ENCODE results near the gene FAU.

DNA sequence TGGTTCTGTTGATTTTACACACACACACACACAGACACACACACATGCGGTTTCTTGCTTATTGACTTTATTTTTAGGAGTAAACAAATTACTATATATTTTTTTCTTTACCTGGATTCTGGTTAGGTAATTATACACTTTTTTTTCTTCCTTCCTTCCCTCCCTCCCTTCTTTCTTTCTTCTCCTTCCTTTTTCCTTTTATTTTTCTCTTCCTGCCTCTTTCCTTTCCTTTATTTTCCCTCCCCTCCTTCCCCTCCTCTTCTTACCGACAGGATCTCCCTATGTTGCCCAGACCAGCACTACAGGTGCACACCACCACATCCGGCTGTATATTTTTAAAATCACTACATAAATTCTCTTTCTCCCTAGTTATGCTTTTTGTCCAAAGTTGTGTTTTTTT lies 45.0 kb upstream of the FAU start:
- TF ChIP-seq POLR2A (IDR thresholded peaks at IDR 0.05) (no peak), POLR2AphosphoS5 (IDR thresholded peaks at IDR 0.05) (no peak), EP300 (IDR thresholded peaks at IDR 0.05) (no peak)
- TF ChIP-seq, protein P1, sequence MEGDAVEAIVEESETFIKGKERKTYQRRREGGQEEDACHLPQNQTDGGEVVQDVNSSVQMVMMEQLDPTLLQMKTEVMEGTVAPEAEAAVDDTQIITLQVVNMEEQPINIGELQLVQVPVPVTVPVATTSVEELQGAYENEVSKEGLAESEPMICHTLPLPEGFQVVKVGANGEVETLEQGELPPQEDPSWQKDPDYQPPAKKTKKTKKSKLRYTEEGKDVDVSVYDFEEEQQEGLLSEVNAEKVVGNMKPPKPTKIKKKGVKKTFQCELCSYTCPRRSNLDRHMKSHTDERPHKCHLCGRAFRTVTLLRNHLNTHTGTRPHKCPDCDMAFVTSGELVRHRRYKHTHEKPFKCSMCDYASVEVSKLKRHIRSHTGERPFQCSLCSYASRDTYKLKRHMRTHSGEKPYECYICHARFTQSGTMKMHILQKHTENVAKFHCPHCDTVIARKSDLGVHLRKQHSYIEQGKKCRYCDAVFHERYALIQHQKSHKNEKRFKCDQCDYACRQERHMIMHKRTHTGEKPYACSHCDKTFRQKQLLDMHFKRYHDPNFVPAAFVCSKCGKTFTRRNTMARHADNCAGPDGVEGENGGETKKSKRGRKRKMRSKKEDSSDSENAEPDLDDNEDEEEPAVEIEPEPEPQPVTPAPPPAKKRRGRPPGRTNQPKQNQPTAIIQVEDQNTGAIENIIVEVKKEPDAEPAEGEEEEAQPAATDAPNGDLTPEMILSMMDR (IDR thresholded peaks at IDR 0.05) = no peak

All from upper lobe of left lung (tissue), 4 donors.